ENCODE data around the gene IMPA2. TPM values are rescaled to one million over a fixed set of nuclear protein-coding genes. Genes with fewer than 3 reads are reported as not detected.

IMPA2 gene
- polyA plus RNA-seq, 1 donor (not counting 4 experiments of a cell fraction or from before 2014, with no cell fraction given), result 17.6 TPM

DNA sequence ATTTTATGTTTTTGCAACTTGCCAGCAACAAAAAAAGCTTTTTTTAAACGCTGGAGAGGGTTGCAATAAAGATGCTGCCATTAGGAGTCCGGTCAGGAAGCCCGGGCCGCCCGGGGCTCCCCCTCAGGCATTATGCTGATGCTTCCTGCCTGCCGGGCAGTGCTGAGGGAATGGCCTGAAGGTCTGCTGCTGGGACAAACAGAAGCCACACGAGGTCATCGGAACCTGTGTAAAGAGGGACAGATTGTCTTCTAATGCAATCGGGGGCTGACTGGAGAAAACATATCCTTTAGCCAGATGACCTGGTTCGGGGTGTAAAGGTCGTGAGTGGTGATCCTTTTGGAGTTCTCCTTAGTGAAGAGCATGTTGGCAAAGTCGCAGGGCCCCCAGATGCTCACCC lies 2.3 kb downstream of the IMPA2 start:
- dilution Hi-C loops (cut with MboI; ENCODE audit: extremely low pct_ligation_motif_present, low sequenced_read_pairs), result no loop called here

DNA sequence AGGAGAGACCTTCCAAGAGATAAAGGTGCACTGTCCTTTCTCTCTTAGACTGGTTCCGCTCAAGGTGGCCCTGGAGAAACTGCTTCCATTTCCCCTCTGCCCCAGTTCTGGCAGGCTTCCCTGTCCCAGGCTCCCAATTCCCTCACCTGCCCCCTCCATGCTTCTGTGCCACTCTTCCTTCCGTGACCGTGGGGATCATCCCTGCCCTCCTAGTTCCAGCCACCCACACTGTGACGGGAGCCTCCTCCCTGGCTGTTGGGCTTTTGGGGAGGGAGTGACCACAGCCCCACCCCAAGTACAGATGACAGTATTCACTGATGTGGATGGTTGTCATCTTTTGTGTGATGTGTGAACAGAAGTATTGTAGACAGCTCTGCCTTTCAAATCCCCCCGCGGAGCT lies 2.8 kb downstream of the IMPA2 start:
- TF ChIP-seq, protein P1, sequence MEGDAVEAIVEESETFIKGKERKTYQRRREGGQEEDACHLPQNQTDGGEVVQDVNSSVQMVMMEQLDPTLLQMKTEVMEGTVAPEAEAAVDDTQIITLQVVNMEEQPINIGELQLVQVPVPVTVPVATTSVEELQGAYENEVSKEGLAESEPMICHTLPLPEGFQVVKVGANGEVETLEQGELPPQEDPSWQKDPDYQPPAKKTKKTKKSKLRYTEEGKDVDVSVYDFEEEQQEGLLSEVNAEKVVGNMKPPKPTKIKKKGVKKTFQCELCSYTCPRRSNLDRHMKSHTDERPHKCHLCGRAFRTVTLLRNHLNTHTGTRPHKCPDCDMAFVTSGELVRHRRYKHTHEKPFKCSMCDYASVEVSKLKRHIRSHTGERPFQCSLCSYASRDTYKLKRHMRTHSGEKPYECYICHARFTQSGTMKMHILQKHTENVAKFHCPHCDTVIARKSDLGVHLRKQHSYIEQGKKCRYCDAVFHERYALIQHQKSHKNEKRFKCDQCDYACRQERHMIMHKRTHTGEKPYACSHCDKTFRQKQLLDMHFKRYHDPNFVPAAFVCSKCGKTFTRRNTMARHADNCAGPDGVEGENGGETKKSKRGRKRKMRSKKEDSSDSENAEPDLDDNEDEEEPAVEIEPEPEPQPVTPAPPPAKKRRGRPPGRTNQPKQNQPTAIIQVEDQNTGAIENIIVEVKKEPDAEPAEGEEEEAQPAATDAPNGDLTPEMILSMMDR (optimal IDR thresholded peaks at IDR 0.05 in 1 of 3, IDR thresholded peaks at IDR 0.05 in 1 of 3, conservative IDR thresholded peaks at IDR 0.05 in 1 of 3; ENCODE audit: extremely low read depth in 1 of 3, insufficient read depth in 2 of 3, low read length in 3 of 3), result no peak
- TF ChIP-seq EZH2 (IDR thresholded peaks at IDR 0.05; ENCODE audit: low read length), result no peak
- Histone ChIP-seq H3K4me2 (ENCODE audit: control insufficient read depth, extremely low read depth, insufficient read depth, low read depth, low read length) (peak overlapping the region; percentile 80), H3K4me3 (ENCODE audit: control insufficient read depth in 2 of 3, extremely low read depth in 1 of 3, insufficient read depth in 2 of 3, low read depth in 1 of 3, low read length in 3 of 3) (peak overlapping the region in 1 of 3 experiments; percentile 52), H3K9ac (ENCODE audit: control insufficient read depth, extremely low read depth, insufficient read depth, low read length) (peak overlapping the region; percentile 32), H3K27ac (ENCODE audit: control insufficient read depth, insufficient read depth, low read length) (no peak overlapping the region), H4K20me1 (ENCODE audit: control insufficient read depth, extremely low read depth, insufficient read depth, low read length) (no peaks in the 10 kb centered on the region), H3K4me1 (ENCODE audit: control insufficient read depth, extremely low read depth, insufficient read depth, low read length) (peaks cover 23% of the 10 kb centered on the region), H3K9me3 (ENCODE audit: control insufficient read depth, low read depth, low read length) (no peaks in the 10 kb centered on the region), H3K79me2 (ENCODE audit: control insufficient read depth, insufficient read depth, low read length) (no peaks in the 10 kb centered on the region), H3K36me3 (ENCODE audit: control insufficient read depth in 2 of 2, extremely low read depth in 1 of 2, insufficient read depth in 2 of 2, low read length in 2 of 2) (peaks cover 0 to 4% of the 10 kb centered on the region in 2 experiments), H2AFZ (ENCODE audit: control insufficient read depth, low read length) (no peak overlapping the region), H3K9me1 (ENCODE audit: control insufficient read depth, extremely low read depth, insufficient read depth, low read length) (no peaks in the 10 kb centered on the region), H3K27me3 (ENCODE audit: control insufficient read depth, extremely low read depth, insufficient read depth, low read length) (no peaks in the 10 kb centered on the region)
- dilution Hi-C loops (cut with MboI; ENCODE audit: extremely low pct_ligation_motif_present, low sequenced_read_pairs), result no loop called here
- DNase-seq (ENCODE audit: low read depth, low spot score) (no peak), FAIRE-seq (no peak)

More for the DNA sequence above, 2.3 kb downstream of the IMPA2 start:
- H3K4me3 ChIP-seq (ENCODE audit: control insufficient read depth in 2 of 3, extremely low read depth in 1 of 3, insufficient read depth in 2 of 3, low read depth in 1 of 3, low read length in 3 of 3), result peak overlapping the region in 2 of 3 experiments; percentile 4 to 52
- no peaks in the 10 kb centered on the region for H4K20me1 ChIP-seq (ENCODE audit: control insufficient read depth, extremely low read depth, insufficient read depth, low read length)
- peak overlapping the region; percentile 32 for H3K9ac ChIP-seq (ENCODE audit: control insufficient read depth, extremely low read depth, insufficient read depth, low read length)
- H3K9me3 ChIP-seq (ENCODE audit: control insufficient read depth, low read depth, low read length), result no peaks in the 10 kb centered on the region
- H3K27me3 ChIP-seq (ENCODE audit: control insufficient read depth, extremely low read depth, insufficient read depth, low read length), result no peaks in the 10 kb centered on the region
- no peak for DNase-seq (ENCODE audit: low read depth, low spot score)
- H2AFZ ChIP-seq (ENCODE audit: control insufficient read depth, low read length), result no peak overlapping the region
- no peaks in the 10 kb centered on the region for H3K79me2 ChIP-seq (ENCODE audit: control insufficient read depth, insufficient read depth, low read length)
- H3K4me1 ChIP-seq (ENCODE audit: control insufficient read depth, extremely low read depth, insufficient read depth, low read length), result peaks cover 23% of the 10 kb centered on the region
- peak overlapping the region; percentile 80 for H3K4me2 ChIP-seq (ENCODE audit: control insufficient read depth, extremely low read depth, insufficient read depth, low read depth, low read length)
- FAIRE-seq, result no peak
- H3K9me1 ChIP-seq (ENCODE audit: control insufficient read depth, extremely low read depth, insufficient read depth, low read length), result no peaks in the 10 kb centered on the region
- TF ChIP-seq, protein P1 (optimal IDR thresholded peaks at IDR 0.05 in 1 of 3, IDR thresholded peaks at IDR 0.05 in 1 of 3, conservative IDR thresholded peaks at IDR 0.05 in 1 of 3; ENCODE audit: extremely low read depth in 1 of 3, insufficient read depth in 2 of 3, low read length in 3 of 3), result no peak
- no peak for TF ChIP-seq EZH2 (IDR thresholded peaks at IDR 0.05; ENCODE audit: low read length)
- no peak overlapping the region for H3K27ac ChIP-seq (ENCODE audit: control insufficient read depth, insufficient read depth, low read length)
- peaks cover 0 to 4% of the 10 kb centered on the region in 2 experiments for H3K36me3 ChIP-seq (ENCODE audit: control insufficient read depth in 2 of 2, extremely low read depth in 1 of 2, insufficient read depth in 2 of 2, low read length in 2 of 2)

All from keratinocyte (primary cell).